ENCODE measurements around the gene ARFIP2.
"Not testable (repeated sequence)": the region's sequence is repeated elsewhere in the genome, so short reads cannot be mapped to it uniquely, and the experiment has no call there.

The ARFIP2 gene, protein sequence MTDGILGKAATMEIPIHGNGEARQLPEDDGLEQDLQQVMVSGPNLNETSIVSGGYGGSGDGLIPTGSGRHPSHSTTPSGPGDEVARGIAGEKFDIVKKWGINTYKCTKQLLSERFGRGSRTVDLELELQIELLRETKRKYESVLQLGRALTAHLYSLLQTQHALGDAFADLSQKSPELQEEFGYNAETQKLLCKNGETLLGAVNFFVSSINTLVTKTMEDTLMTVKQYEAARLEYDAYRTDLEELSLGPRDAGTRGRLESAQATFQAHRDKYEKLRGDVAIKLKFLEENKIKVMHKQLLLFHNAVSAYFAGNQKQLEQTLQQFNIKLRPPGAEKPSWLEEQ
- total RNA-seq: 60.1 to 69.0 (median 64.5) reads per million in 4 experiments

DNA sequence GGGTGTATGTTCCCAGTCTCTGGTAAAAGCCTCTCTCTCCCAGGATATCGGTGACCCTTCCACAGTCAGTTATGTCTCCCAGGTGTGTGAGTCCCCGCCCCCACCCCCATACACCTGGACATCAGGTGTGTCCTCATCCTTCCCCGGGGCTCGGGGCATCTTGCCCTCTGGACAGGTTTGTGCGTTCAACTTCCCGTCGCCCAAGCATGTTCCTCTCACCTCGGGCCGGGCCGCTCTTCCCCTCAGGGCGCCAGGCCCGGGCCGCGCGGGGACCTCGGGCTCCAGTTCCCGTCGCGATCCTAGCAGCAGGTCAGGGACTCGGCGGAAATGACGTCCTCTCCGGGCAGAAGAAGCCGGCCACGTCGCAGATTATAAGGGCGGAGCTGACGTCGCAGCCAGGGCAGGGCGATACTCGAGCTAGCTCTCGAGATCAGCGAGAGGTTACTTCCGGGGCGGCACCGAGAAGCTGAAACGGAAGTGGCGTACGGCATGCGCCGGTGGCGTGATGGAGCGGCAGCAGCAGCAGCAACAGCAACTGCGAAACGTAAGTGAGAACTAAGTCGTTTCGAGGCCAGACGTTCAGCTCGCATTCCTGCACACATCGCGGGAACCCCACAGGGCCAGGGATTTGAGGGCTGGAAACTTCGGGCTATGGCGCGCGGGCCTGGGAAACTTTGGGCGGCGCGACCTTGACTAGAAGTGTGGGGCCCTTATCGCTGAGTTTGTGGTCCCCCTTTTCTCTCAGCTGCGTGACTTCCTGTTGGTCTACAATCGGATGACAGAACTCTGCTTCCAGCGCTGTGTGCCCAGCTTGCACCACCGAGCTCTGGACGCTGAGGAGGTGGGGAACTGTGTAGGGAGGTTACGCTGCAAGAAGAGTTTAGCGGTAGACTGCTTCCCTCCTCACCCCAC, at the start of gene ARFIP2, which contains the start of gene TIMM10B:
Gene ARFIP2 (minus strand): TSS at position 320 of the 912 bp plus-strand sequence. CDS start 910 bp downstream, outside the sequence.
Gene TIMM10B (plus strand): TSS at position 490 of the 912 bp plus-strand sequence. CDS start 16 bp downstream, at position 506.
- DNase-seq: peak; percentile 90

DNA sequence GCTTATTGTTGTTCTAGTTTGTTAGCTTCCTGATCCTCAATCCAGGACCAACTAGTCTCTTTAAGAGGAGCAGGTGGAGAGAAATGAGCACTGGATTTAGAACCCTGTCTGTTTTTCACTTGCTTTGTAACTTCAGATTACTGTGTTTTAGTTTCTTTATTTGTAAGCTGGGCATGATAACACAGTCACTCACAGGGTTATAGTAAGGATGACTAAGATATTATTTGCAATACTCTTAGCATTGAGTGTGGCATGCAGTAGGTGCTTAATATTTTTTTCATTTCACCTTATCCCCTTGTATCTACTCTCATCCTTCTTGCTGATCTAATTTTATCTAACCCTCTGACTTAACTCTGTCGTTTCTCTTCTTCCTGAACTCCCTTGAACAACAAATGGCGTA, 49.7 kb upstream of the ARFIP2 start:
- DNase-seq: no peak

DNA sequence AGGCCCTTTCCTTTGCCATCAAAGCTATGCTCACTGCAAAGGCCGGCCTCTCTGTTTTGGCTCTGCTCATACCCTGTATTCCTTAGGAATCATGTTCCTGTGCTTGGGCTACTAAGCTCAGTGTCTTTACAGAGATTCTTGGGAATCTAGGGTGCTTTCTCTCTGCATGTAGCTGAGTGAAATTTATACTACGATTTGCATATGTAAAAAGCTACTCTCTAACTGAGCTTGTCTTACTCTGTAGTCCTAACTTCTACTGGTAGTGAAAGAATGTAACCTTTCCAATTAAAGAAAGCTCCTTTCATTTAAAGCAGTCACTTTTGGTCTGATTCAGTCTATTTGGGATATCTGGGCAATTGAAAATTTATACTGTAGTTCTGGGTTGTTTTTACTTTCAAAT, 48.1 kb upstream of the ARFIP2 start:
- DNase-seq: no peak

DNA sequence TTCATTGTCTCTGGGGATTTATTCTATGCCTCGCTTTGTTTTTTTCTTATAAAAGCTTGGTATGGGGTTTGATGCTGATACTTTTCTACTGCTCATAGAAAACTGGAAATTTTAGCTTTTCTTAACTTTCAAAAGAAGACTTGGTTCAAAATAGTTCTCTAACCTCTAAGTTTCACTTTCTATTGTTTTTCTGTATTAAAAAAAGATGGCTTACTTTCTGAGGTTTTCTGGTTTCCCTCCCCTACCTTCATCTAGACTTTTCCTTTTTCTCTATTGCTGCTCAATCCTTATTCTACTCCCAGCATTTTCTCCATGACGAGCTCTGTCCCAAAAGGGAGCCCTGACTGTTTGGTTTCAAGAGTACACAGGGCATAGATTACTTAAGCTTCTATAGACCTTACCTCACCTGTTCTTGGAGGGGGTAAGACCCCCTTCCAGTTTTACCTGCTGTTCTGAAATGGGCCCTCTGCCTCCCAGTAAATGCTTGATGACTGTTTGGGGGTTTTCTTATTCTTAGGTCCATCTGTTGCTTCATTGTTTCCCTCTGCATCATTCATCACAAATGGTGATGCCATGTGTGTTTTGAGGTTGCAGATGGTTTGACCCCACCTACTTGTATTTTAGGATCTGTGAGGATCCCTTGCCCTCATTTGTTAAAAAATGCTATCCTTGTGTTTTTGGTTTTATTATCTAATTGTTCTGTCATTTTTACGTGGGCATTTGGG, 45.4 kb upstream of the ARFIP2 start:
- no peak for DNase-seq

DNA sequence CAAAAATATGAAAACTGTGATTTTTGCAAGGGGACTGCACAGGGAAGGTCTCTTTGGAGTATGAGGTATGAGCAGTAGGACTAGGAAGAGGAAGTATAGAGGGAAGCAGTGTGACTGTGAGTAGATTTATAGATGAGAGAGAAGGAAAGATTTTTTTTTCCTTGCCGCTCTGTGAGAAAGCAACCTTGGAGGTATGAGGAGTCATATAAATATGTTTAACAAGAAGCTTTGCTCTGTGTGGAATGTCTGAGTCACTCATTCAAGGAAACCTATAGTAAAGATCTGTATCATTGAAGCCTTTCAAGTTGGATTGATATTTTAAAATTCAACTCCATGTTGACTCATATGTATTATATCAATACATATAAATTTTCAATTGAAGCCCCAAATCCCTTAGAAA, 42.1 kb upstream of the ARFIP2 start:
- no peak for DNase-seq

DNA sequence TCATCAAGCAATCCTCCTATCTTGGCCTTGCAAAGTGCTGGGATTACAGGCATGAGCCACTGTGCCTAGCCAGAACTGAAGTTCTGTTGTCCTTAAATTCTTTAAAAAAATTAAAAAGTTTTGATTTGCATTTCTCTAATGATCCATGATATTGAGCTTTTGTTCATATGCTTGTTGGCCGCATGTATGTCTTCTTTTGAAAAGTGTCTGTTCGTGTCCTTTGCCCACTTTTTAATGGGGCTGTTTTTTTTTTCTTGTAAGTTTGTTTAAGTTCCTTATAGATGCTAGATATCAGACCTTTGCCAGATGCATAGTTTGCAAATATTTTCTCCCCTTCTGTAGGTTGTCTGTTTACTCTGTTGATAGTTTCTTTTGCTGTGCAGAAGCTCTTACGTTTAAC, 40.8 kb upstream of the ARFIP2 start:
- DNase-seq: not testable (repeated sequence)

DNA sequence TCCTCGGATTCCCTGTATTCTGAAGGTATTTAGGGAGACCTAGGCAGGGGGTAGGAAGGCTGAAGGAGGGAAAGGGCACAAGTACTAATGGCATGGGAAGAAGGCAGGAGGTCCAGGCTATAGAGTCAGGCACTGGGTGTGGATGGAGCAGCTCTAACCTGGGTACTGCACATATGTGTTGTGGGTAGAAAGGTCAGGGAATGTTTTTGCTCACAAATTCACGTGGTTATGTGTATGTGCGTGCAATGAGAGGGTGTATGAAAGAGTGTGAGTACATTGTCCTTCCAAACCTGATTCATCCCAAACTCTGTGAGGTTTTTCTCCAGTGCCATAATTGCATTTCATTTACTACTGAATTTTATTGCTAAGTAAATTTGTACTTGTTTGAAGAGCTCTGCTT, 39.1 kb upstream of the ARFIP2 start:
- DNase-seq: no peak

DNA sequence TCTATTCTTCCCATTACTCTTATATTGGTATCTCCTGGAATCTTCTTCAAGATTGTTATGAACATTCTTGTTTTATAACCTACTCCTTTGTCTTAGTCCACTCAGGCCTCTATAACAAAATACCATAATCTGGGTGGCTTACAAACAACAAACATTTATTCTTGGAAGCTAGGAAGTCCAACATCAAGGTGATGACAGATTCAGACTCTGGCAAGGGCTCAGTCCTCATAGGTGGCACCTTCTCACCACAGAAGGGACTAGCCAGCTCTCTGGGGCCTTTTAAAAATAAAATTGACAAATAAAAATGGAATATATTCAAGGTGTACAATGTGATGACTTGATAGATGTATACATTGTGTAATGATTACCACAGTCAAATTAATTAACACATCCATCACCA, 35.7 kb upstream of the ARFIP2 start:
- no peak for DNase-seq

DNA sequence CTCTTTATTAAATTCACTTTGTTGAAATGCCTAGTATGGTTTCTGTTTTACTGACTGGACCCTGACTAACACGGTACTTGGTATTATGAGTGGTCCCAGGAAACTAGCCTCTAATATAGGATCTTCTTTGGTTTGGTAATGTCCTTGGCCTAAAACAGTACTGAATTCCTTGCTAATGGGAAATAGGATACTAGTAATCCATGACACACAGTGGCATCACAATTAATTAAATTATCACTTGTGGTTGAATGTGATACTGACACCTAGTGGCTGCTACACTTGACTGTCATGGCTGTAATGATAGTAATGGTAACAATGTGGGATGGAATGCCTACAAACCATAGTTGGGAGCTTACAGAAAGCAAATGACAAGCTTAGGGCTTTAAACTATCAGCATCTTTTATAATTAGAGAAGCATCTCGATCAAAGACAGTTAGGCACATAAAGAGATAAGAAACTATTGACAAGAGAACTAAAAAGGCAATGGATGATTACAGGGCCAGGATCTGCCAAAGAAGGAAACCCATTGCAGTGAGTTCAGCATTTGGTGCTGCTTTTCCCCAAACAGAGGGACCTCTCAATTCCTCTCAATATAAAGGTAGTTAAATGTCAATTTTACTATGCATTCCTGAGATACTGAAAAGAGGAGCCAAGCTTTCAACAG, 24.6 kb upstream of the ARFIP2 start:
- no peak for DNase-seq

DNA sequence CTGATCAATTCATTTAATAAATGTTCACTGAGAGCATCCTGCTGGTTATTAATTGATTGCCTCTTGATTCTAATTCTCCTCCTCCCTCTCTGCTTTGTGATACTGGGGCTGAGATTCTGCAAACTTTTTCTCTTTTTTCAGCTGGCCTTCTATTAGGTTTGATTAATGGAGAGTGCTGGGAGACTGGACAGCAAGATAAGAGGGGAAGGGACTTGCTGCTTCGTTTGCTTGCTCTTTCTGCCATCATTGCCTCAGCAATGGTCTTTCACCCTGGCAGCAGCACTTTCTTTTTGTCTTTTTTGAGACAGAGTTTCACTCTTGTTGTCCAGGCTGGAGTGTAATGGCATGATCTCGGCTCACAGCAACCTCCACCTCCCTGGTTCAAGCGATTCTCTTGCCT, 23.0 kb upstream of the ARFIP2 start:
- DNase-seq: no peak

DNA sequence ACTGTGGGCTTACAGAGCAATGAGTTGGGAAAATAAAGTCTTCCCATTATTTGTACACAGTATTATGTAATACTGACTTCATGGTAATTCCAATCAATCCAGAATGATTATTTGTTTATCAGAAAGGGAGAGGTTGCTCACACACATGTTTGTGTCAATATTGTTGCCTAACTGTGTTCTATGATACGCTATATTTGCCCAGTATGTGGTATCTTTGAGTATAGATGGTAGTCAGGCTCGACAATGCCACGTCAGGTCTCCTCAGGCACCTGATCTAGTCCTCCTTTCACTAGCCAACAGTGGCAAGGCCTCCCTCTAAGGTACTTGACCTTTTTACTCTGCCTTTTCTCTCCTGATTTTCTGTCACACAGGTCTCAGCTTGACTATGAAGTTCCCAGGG, 21.3 kb upstream of the ARFIP2 start:
- no peak for DNase-seq

DNA sequence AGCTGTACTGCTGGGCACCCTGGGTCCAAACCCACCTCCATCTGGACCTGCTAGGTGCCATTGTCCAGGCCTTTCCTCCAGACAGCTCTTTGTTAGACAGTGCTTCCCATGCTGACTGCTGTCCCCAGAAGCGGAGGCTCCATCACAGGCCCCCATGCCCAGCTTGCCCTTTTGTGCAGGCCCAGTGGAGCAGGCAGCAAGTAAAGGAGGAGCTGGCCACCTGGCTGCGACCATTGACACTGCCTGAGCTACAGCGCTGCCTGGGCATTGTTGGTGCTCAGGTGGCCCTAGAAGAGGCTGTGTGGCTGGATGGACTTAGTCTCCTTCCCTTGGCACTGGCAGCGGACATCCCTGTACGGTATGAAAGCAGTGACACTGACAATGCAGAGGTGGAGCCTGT, 17.4 kb upstream of the ARFIP2 start:
- no peak for DNase-seq

DNA sequence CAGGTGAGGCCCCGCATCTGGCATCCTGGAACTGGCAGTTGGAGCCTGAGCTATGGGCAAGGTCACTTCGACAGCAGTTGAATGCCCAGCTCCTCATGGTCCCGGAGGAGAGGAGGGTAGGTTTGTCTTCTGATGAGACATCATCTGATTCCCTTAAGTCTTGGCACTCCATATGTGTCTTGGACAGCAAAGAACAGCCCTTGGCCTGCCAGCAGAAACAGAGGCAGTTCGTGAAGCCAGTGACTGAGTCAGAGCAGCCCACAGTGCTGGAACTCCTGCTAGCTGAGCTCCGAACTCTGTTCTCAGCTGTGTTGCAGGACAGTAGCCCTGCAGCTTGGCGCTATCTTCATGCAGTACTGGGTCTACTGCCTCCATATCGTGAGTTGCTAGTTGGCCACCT, 17.0 kb upstream of the ARFIP2 start:
- DNase-seq: no peak

DNA sequence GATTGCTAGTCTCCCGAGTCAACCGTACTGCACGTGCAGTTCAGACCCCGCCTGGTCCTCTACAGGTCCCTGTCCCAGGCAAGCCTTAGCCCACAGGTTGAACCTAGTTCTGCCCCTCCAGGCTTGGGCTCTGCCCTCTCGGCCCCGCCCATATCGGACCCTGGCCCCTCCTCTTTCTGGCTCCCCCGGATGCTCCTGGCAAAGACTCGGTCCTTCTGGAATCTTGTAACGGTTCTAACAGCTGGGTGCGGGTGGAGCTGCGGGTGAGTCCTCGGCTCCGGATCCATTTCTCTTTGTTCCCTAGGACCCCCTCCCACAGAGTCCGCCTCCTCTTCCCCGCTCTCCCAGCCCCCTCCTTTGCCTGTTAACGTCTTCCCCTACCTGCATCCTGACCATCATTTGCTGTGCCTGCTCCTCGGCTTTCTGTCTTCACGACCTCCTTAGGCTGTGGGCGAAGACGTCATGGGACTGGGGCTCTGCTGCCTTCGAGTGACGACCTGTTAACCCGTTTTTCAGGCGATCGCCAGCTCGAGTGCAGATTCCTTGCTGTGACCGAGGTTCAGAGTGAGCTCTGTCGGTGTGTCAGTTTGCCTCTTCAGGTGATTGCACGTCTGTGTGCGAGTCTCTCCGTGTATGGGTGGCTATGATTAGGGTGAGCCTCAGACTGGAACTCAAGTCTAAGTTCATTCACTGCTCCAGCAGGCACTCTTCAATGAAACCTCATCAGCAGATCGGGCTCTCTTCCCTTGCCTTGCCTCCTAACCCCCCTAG, 16.1 kb upstream of the ARFIP2 start, which contains the start of gene DNHD1:
Gene DNHD1 (plus strand): TSS at position 212 of the 771 bp plus-strand sequence. CDS start 936 bp downstream, outside the sequence.
- DNase-seq: no peak

DNA sequence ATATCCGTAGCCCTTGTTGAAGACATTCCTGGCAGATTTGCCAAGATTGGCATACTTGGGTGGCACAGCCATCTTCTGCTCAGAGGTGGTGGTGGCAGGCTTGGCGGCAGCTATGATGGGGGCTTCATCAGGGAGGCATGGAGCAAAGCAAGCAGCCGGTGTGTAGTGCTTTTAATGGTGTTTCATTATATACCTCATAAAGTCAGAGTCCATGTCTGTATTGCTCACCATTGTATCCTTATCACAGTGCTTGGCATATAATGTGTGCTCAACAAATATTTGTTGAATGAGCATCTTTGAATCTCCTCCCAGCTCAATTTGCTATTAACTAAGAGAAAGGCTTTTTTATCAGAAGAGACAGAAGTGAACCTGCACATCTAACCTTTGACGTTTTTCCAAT, 8.2 kb upstream of the ARFIP2 start:
- DNase-seq: no peak

DNA sequence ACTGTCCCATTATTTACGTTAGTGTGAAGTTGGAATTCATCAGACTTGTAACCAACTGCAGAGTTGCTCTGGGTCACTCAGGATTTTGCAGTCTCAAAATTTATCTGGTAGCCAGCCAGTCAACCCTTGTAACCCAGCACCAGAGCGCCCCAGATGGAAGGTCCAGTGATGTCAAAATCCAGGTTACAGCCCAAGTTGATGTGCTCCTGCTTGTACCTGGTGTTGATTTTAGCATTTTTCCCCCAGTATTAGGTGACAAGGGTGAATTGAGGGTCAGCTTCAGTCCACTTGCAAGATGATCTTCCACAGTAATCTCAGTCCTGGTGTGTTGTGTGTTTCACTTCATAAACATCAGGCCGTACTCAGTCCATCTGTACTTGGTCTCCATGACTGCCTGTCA, 7.7 kb upstream of the ARFIP2 start:
- DNase-seq: no peak

DNA sequence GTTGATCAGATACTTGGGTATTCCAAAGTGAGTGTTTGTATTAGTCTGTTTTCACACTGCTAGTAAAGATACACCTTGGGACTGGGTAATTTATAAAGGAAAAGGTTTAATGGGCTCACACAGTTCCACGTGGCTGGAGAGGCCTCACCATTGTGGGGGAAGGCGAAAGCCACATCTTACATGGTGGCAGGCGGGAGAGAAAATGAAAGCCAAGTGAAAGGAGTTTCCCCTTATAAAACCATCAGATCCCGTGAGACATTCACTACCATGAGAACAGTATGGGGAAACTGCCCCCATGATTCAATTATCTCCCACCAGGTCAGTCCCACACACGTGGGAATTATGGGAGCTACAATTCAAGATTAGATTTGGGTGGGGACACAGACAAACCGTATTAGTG, 7.2 kb upstream of the ARFIP2 start:
- DNase-seq: no peak

DNA sequence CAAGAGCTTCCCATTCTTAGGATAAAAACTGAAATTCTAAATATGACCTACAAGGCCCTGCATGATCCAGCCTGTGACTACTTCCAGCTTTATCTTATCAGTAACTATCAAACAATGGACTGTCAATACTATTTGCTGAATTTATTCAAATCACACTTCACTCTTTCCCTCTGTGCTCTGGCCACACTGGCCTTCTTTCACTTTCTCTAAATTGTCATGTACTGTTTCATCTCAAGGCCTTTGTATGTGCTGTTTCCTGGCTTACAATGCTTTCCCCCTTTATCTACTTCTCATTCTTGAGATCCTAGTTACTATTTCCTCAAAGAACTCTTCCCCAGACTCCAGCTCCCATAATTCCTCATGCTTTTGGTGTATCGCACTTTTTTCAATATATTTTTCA, 5.8 kb upstream of the ARFIP2 start:
- no peak for DNase-seq

DNA sequence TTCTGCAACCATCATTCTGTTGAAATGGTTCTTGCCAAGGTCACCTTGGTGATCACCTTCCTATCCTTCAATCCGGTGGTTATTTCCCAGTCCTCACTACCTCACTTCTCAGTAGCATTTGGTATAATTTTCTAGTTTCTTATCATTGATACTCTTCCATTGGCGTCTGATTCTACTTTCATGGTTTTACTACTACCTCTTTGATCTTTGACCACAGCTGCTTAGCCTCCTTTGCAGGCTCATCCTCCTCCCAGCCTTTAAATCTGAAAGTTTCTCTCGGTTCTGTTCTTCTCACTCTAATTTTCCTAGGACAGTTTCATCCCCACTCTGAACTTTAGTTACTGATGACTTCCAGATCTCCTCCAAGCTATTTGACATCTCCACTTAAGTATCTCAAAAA, 5.1 kb upstream of the ARFIP2 start:
- no peak for DNase-seq

DNA sequence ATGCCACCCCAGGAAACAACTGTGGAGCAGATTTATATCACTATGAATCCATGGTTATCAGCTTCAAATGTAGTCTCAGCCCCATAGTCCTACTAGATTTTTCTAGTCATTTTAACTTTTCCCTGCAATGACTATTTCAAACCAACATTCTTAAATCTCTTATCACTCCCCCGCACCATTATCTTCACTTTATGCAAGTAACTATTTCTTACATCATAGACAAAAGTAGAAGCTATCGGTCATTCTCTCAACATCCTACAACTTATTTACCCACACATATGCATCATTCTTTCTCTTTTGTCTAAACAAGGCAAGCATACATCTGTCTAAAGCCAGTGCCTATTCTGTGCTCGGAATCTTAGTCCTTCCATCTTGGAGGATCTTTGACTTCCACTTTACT, 4.5 kb upstream of the ARFIP2 start:
- no peak for DNase-seq

DNA sequence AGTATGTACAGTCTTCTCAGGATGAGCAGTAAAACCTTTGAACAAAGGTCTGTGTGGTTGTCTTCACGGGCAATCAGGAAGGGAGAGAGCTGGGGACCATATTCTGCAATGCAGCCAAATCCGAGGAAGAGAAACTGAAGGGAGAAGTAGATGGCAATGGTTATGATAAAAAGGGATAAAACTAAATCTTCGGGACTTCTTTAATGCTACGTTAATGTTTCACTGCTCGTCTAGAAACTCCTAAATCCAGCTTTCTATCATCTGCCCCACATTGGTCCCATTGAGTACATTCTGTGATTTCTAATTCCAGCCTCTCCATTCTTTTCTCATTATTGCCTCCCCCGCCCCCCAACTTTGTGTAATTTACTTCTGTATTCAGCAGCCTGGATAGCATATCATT, 1.9 kb upstream of the ARFIP2 start:
- no peak for DNase-seq

DNA sequence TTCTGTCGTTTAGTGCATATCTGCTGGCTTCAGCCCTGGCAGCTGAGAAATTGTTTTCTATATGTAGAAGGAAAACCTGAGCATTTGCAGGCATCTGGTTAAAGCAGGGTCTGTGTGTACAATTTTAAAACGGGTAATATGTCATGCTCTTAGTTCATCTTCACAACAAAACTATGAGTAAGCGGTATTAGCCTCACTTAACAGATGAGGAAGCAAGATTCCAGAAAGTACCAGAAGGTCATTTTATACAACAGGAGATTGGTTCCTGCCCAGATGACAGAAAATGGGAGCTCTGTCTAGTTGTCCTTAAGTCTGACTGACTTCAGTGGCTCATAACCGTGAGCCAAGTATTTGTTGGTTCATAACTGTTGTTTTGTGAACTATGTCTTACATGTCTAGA, 1.3 kb upstream of the ARFIP2 start:
- DNase-seq: no peak

All from effector CD8-positive, alpha-beta T cell (primary cell).